KG1 (cell line): ENCODE measurements around the gene TMEM167B.
"Not testable (repeated sequence)": the region's sequence is repeated elsewhere in the genome, so short reads cannot be mapped to it uniquely, and the experiment has no call there.

Experiments
- DNase-seq: peaks from one replicate; lab custom pipeline; 2025; lab: John Stamatoyannopoulos, UW

The TMEM167B gene

GRCh38 chr1:109114342-109114674 lies 23.7 kb downstream of the TMEM167B start:
- no peak for DNase-seq

GRCh38 chr1:109115685-109116084 lies 25.1 kb downstream of the TMEM167B start:
- DNase-seq: no peak

GRCh38 chr1:109116286-109116685 lies 25.7 kb downstream of the TMEM167B start:
- DNase-seq: no peak

GRCh38 chr1:109118089-109118488 lies 27.5 kb downstream of the TMEM167B start:
- DNase-seq: no peak

- no peak for DNase-seq
Measured at GRCh38 chr1:109120356-109120755, 29.8 kb downstream of the TMEM167B start.

GRCh38 chr1:109131059-109131458 lies 40.5 kb downstream of the TMEM167B start:
- DNase-seq: no peak

- DNase-seq: no peak
Measured at GRCh38 chr1:109131800-109132199, 41.2 kb downstream of the TMEM167B start.

GRCh38 chr1:109133002-109133706 lies 42.6 kb downstream of the TMEM167B start:
- no peak for DNase-seq

- DNase-seq: no peak
Measured at GRCh38 chr1:109133815-109134214, 43.3 kb downstream of the TMEM167B start.

GRCh38 chr1:109134423-109134822 lies 43.9 kb downstream of the TMEM167B start:
- DNase-seq: no peak

GRCh38 chr1:109135940-109136339 lies 45.4 kb downstream of the TMEM167B start:
- DNase-seq: no peak

GRCh38 chr1:109136766-109137165 lies 46.2 kb downstream of the TMEM167B start:
- DNase-seq: no peak

GRCh38 chr1:109137958-109138357 lies 47.4 kb downstream of the TMEM167B start:
- no peak for DNase-seq

- DNase-seq: no peak
Measured at GRCh38 chr1:109138358-109138757, 47.8 kb downstream of the TMEM167B start.

- DNase-seq: no peak
Measured at GRCh38 chr1:109140392-109140791, 49.8 kb downstream of the TMEM167B start.

- DNase-seq: no peak
Measured at GRCh38 chr1:109142260-109142659, 51.7 kb downstream of the TMEM167B start.

- DNase-seq: not testable (repeated sequence)
Measured at GRCh38 chr1:109142725-109143124, 52.2 kb downstream of the TMEM167B start.
